ENCODE data around the gene CFAP300. TPM values are rescaled to one million over a fixed set of nuclear protein-coding genes. Genes with fewer than 3 reads are reported as not detected.

Gene CFAP300
- total RNA-seq, 1 donor from 2014 or later, result 1.7 TPM

DNA sequence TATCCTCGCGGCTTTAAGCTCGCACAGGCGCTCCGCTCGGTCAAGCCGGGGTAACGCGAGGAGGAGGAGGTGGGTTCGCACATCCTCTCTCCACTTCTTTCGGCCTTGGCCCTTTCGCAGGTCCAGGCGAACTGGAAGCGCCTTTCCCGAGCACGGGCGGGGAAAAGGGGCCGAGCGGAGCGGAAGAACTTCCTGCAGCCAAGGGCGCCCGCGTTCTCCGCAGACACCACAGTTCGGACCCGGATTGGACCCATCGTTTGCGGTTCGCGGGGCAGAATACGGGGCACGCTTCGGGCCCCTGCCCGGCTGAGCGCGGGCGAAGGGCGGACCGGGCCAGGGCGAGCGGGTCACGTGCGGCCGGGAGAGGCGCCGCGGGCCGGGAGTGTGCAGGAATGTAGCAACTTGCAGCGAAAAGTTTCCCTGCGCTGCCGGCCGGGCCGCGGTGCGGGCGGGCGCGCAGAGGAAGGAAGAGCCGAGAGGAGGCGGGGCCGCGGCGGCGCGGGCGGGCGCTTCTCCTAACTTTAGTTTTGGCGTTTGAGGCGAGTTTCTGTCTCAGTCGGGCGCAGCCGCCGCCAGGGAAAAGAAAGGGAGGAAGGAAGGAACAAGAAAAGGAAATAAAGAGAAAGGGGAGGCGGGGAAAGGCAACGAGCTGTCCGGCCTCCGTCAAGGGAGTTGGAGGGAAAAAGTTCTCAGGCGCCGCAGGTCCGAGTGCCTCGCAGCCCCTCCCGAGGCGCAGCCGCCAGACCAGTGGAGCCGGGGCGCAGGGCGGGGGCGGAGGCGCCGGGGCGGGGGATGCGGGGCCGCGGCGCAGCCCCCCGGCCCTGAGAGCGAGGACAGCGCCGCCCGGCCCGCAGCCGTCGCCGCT is 62.9 kb downstream of the CFAP300 start, which contains the start of gene YAP1:
Gene YAP1, plus strand, starts transcription at position 552 of the 865 bp plus-strand sequence. CDS start 402 bp downstream, outside the sequence.
- Histone ChIP-seq H3K4me3 (peak within 1 kb of the TSS; percentile 88), H3K4me1 (peaks cover 36% of the 10 kb centered on the region), H3K36me3 (no peaks in the 10 kb centered on the region), H3K9me3 (no peaks in the 10 kb centered on the region), H3K27ac (peak within 1 kb of the TSS; percentile 99), H3K27me3 (no peaks in the 10 kb centered on the region)
- intact Hi-C loops (cut with DNase I), result no loop called here
- DNase-seq (ENCODE audit: extremely low spot score in 2 of 2), result peak in 1 of 2 donors; percentile 93
- TF ChIP-seq, protein P1, sequence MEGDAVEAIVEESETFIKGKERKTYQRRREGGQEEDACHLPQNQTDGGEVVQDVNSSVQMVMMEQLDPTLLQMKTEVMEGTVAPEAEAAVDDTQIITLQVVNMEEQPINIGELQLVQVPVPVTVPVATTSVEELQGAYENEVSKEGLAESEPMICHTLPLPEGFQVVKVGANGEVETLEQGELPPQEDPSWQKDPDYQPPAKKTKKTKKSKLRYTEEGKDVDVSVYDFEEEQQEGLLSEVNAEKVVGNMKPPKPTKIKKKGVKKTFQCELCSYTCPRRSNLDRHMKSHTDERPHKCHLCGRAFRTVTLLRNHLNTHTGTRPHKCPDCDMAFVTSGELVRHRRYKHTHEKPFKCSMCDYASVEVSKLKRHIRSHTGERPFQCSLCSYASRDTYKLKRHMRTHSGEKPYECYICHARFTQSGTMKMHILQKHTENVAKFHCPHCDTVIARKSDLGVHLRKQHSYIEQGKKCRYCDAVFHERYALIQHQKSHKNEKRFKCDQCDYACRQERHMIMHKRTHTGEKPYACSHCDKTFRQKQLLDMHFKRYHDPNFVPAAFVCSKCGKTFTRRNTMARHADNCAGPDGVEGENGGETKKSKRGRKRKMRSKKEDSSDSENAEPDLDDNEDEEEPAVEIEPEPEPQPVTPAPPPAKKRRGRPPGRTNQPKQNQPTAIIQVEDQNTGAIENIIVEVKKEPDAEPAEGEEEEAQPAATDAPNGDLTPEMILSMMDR (IDR thresholded peaks at IDR 0.05), result peak in 1 of 3 experiments; percentile 7
- TF ChIP-seq POLR2AphosphoS5 (IDR thresholded peaks at IDR 0.05; ENCODE audit: insufficient read depth in 1 of 2, low read depth in 1 of 2), result peak in 1 of 2 donors; percentile 63
- peak in 1 of 2 donors; percentile 42 for TF ChIP-seq POLR2A (IDR thresholded peaks at IDR 0.05)

DNA sequence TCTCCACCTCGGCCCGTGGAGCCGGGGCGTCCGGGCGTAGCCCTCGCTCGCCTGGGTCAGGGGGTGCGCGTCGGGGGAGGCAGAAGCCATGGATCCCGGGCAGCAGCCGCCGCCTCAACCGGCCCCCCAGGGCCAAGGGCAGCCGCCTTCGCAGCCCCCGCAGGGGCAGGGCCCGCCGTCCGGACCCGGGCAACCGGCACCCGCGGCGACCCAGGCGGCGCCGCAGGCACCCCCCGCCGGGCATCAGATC is 63.4 kb downstream of the CFAP300 start:
- Histone ChIP-seq H3K4me1 (peaks cover 42% of the 10 kb centered on the region), H3K27me3 (no peaks in the 10 kb centered on the region), H3K4me3 (peak overlapping the region; percentile 88), H3K9me3 (no peaks in the 10 kb centered on the region), H3K36me3 (no peaks in the 10 kb centered on the region), H3K27ac (peak overlapping the region; percentile 99)
- intact Hi-C loops (cut with DNase I), result no loop called here
- no peak for TF ChIP-seq POLR2AphosphoS5 (IDR thresholded peaks at IDR 0.05; ENCODE audit: insufficient read depth in 1 of 2, low read depth in 1 of 2)
- TF ChIP-seq, protein P1 (IDR thresholded peaks at IDR 0.05), result no peak
- DNase-seq (ENCODE audit: extremely low spot score in 2 of 2), result no peak

DNA sequence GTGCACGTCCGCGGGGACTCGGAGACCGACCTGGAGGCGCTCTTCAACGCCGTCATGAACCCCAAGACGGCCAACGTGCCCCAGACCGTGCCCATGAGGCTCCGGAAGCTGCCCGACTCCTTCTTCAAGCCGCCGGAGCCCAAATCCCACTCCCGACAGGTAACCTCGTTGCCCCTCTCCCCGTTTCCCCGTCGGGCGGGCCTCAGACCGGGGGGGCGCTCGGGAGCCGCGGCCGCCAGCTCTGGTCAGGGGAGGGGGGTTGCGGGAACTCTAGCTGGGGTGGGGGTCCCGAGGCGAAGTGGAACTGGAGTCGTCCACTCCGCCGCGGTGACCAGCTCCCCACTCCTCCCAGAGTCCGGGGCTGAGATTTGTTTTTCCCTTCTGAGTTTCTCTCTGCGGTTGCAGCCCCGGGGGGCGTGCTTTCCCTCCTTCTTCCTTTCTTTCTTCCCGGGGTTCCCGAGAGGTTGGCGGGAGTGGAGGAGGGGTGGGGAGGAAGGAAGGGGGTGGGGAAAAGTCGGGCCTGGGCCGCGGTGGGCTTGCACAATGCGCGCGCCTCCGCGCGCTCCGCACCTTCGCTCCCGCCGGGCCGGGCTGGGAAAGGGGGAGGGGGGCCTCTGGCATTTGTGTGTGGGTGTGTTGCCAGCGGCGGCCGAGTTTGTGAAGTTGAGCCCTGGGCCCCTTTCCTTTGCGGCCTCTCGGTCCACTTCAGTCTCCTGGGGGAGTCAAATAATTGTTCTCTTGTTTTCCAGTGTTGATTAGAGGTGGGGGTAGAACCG is 64.0 kb downstream of the CFAP300 start:
- H3K27me3 ChIP-seq, result no peaks in the 10 kb centered on the region
- H3K36me3 ChIP-seq, result no peaks in the 10 kb centered on the region
- H3K27ac ChIP-seq, result peak overlapping the region; percentile 99
- DNase-seq (ENCODE audit: extremely low spot score in 2 of 2), result peak in 1 of 2 donors; percentile 89
- peak overlapping the region; percentile 88 for H3K4me3 ChIP-seq
- TF ChIP-seq POLR2AphosphoS5 (IDR thresholded peaks at IDR 0.05; ENCODE audit: insufficient read depth in 1 of 2, low read depth in 1 of 2) (peak in 1 of 2 donors; percentile 66), POLR2A (IDR thresholded peaks at IDR 0.05) (no peak)
- TF ChIP-seq, protein P1 (IDR thresholded peaks at IDR 0.05), result peak in 1 of 3 experiments; percentile 33
- H3K4me1 ChIP-seq, result peaks cover 47% of the 10 kb centered on the region
- H3K9me3 ChIP-seq, result no peaks in the 10 kb centered on the region
- intact Hi-C loops (cut with DNase I), result no loop called here

DNA sequence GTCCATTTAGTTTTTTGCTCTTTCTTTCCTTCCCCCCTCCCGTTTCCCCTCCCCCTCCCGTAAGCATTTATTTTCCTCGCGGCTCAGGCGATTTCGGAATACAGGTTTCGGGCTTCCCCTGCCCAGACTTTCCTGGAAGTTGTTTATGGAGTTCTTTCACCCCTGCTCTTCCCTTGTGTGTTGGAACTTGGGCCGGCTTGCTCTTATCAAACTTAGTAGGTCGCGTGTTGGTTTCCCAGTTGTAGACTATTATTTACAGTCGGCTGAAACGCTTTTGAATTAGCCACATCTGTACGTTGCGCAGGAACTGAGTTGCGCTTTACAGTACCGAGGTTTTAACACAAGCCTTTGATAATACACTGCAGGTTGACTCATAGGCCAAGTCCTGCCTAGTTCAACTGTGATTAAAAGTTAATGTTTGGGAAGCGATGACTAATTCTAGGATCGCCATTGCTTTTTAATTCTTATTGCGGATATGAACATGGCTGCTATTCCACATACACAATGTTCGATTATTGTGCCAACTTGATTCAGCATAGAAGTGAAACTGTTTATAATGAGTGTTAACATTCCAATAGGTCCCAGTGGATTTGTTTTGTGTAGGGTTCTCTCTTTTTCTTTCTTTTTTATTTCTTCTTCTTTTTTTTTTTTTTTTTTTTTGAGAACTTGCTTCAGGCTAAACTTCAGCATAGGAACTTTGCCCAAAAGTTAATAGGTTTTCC is 64.7 kb downstream of the CFAP300 start:
- intact Hi-C loops (cut with DNase I), result no loop called here
- peaks cover 54% of the 10 kb centered on the region for H3K4me1 ChIP-seq
- peak in 1 of 2 donors; percentile 89 for DNase-seq (ENCODE audit: extremely low spot score in 2 of 2)
- H3K9me3 ChIP-seq, result no peaks in the 10 kb centered on the region
- H3K36me3 ChIP-seq, result no peaks in the 10 kb centered on the region
- TF ChIP-seq POLR2AphosphoS5 (IDR thresholded peaks at IDR 0.05; ENCODE audit: insufficient read depth in 1 of 2, low read depth in 1 of 2), result peak in 1 of 2 donors; percentile 61
- TF ChIP-seq, protein P1 (IDR thresholded peaks at IDR 0.05), result no peak
- peak overlapping the region; percentile 99 for H3K27ac ChIP-seq
- no peaks in the 10 kb centered on the region for H3K27me3 ChIP-seq
- peak overlapping the region; percentile 88 for H3K4me3 ChIP-seq
